ENCODE results near the gene ATXN3.
A peak's percentile ranks its signal among the peaks of the same experiment; 100 is the strongest.

ATXN3 gene

DNA sequence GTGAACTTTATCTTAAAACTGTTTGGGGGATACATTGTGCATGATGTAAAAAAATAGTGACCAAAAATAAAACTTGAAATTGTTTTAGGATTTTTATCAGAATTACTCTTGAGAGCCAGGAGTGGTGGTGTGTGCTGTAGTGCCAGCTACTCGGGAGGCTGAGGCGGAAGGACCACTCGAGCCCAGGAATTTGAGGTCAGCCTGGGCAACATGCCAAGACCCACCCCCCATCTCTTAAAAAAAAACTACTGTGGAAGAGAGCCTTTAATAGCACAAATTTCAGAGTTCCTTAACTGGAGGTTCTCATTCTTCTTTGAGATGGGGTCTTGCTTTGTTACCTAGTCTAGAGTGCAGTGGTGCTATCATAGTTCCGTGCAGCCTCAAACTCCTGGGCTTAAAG lies 36.9 kb upstream of the ATXN3 start:
- intact Hi-C loops (cut with DNase I; ENCODE audit: low total_unique reads): no loop called here
- Histone ChIP-seq H3K4me1 (no peaks in the 10 kb centered on the region), H3K27ac (no peak overlapping the region), H3K9me3 (no peaks in the 10 kb centered on the region), H3K36me3 (peaks cover 53 to 92% (median 87%) of the 10 kb centered on the region in 3 donors), H3K27me3 (no peaks in the 10 kb centered on the region), H3K4me3 (no peak overlapping the region)
- DNase-seq: no peak
- TF ChIP-seq, protein P1, sequence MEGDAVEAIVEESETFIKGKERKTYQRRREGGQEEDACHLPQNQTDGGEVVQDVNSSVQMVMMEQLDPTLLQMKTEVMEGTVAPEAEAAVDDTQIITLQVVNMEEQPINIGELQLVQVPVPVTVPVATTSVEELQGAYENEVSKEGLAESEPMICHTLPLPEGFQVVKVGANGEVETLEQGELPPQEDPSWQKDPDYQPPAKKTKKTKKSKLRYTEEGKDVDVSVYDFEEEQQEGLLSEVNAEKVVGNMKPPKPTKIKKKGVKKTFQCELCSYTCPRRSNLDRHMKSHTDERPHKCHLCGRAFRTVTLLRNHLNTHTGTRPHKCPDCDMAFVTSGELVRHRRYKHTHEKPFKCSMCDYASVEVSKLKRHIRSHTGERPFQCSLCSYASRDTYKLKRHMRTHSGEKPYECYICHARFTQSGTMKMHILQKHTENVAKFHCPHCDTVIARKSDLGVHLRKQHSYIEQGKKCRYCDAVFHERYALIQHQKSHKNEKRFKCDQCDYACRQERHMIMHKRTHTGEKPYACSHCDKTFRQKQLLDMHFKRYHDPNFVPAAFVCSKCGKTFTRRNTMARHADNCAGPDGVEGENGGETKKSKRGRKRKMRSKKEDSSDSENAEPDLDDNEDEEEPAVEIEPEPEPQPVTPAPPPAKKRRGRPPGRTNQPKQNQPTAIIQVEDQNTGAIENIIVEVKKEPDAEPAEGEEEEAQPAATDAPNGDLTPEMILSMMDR (IDR thresholded peaks at IDR 0.05): no peak

DNA sequence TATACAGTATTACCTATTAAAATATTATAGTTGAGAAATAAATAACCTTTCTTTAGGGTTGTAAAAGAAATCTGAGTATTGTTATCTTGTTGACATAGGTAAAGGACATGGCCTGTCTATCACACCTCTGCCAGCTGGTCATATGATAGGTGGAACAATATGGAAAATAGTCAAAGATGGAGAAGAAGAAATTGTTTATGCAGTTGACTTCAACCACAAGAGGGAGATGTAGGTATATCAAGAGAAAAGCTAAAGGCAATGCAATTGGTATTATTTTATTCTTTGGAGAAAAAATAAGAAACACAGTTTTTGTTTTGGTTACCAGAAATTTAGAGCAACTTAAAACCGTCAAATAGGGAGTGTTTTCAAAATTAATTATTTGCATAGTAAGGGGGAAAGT lies 28.9 kb upstream of the ATXN3 start:
- peaks cover 21 to 87% (median 83%) of the 10 kb centered on the region in 3 donors for H3K36me3 ChIP-seq
- no peaks in the 10 kb centered on the region for H3K9me3 ChIP-seq
- no peak for DNase-seq
- H3K27ac ChIP-seq: no peak overlapping the region
- H3K4me3 ChIP-seq: no peak overlapping the region
- H3K4me1 ChIP-seq: no peaks in the 10 kb centered on the region
- H3K27me3 ChIP-seq: no peaks in the 10 kb centered on the region
- intact Hi-C loops (cut with DNase I; ENCODE audit: low total_unique reads): loop anchor here (10.0 kb wide), 1 partner anchor 550 kb away; no protein-coding TSS in a partner anchor
- TF ChIP-seq, protein P1 (IDR thresholded peaks at IDR 0.05): peak; percentile 45 to 53

DNA sequence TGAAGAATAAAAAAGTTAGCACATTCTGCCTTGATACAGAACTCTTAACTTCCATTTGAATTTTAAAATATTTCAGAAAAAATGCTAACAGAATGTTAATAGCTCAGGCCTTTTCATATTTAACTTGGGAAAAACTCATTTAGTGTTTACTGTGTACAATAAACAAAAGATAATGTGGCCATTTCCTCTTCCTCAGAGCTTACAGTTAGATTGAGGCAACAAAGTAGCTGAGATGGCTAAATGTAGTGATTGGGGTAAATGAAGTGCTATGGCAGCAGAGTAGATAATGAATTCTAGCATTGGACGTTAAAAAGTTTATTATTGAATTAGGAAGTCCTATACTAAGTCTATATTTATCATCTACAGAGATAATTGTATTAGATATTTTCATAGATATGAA lies 28.1 kb upstream of the ATXN3 start:
- no peak overlapping the region for H3K4me3 ChIP-seq
- intact Hi-C loops (cut with DNase I; ENCODE audit: low total_unique reads): loop anchor here (10.0 kb wide), 1 partner anchor 550 kb away; no protein-coding TSS in a partner anchor
- H3K27ac ChIP-seq: no peak overlapping the region
- DNase-seq: no peak
- no peaks in the 10 kb centered on the region for H3K4me1 ChIP-seq
- no peaks in the 10 kb centered on the region for H3K27me3 ChIP-seq
- TF ChIP-seq, protein P1 (IDR thresholded peaks at IDR 0.05): no peak
- peaks cover 19 to 89% (median 82%) of the 10 kb centered on the region in 3 donors for H3K36me3 ChIP-seq
- H3K9me3 ChIP-seq: no peaks in the 10 kb centered on the region

DNA sequence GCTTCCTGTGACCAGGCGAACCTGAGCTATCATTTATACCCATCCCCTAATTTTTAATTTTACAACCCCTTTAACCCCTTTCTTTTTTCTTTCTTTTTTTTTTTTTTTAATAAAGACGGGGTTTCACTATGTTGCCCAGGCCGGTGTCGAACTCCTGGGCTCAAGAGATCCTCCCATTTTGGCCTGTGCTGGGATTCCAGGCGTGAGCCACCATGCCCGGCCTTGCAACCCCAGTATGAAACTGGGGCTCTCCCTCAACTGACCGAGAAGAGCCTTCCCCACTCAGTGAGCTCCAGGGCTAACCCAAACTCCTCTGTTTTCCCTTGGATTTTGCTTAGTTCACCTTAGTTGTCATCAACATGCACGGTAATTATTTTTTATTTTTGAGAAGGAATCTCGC lies 16.4 kb upstream of the ATXN3 start:
- Histone ChIP-seq H3K27ac (peak overlapping the region; percentile 91 to 92), H3K27me3 (no peaks in the 10 kb centered on the region), H3K36me3 (peaks cover 5 to 31% (median 10%) of the 10 kb centered on the region in 3 donors), H3K4me1 (peaks cover 3 to 47% (median 30%) of the 10 kb centered on the region in 4 donors), H3K9me3 (no peaks in the 10 kb centered on the region), H3K4me3 (peak overlapping the region; percentile 84 to 99)
- DNase-seq: no peak
- TF ChIP-seq, protein P1 (IDR thresholded peaks at IDR 0.05): no peak
- intact Hi-C loops (cut with DNase I; ENCODE audit: low total_unique reads): loop anchor here (5.0 to 10.0 kb wide), 2 partner anchors 332 to 480 kb away; no protein-coding TSS in a partner anchor

DNA sequence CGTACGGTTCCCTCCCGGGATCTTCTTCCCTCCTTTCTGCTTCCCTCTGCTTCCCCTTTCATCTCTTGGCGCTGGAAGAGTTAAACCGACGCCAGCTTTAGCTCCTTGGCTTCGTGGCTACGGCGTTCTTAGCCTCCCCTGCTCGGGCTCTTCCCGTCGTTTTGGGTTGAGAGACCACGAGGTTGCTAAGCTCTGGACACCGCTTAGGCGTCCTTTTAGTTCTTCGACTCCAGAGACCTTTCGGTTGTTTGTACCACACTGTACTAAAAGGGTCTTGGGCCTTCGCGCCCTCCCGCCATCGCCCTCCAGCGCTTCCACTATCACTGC lies 15.9 kb upstream of the ATXN3 start:
- Histone ChIP-seq H3K36me3 (peaks cover 9 to 29% (median 10%) of the 10 kb centered on the region in 3 donors), H3K9me3 (no peaks in the 10 kb centered on the region), H3K27me3 (no peaks in the 10 kb centered on the region), H3K4me1 (peaks cover 3 to 47% (median 30%) of the 10 kb centered on the region in 4 donors), H3K4me3 (peak overlapping the region; percentile 84 to 99), H3K27ac (peak overlapping the region; percentile 91 to 92)
- intact Hi-C loops (cut with DNase I; ENCODE audit: low total_unique reads): loop anchor here (5.0 to 10.0 kb wide), 2 partner anchors 332 to 480 kb away; no protein-coding TSS in a partner anchor
- TF ChIP-seq, protein P1 (IDR thresholded peaks at IDR 0.05): no peak
- DNase-seq: no peak

Measured in tibial artery (tissue), 4 donors.